GM03348 (cell line): ENCODE measurements around the gene RING1.
A peak's percentile ranks its signal among the peaks of the same experiment; 100 is the strongest.

Source experiments
- DNase-seq: peaks from one replicate; pipeline ENCODE4 v3.0.0; 2012; ENCODE audit warnings: low spot score

Gene RING1

DNA sequence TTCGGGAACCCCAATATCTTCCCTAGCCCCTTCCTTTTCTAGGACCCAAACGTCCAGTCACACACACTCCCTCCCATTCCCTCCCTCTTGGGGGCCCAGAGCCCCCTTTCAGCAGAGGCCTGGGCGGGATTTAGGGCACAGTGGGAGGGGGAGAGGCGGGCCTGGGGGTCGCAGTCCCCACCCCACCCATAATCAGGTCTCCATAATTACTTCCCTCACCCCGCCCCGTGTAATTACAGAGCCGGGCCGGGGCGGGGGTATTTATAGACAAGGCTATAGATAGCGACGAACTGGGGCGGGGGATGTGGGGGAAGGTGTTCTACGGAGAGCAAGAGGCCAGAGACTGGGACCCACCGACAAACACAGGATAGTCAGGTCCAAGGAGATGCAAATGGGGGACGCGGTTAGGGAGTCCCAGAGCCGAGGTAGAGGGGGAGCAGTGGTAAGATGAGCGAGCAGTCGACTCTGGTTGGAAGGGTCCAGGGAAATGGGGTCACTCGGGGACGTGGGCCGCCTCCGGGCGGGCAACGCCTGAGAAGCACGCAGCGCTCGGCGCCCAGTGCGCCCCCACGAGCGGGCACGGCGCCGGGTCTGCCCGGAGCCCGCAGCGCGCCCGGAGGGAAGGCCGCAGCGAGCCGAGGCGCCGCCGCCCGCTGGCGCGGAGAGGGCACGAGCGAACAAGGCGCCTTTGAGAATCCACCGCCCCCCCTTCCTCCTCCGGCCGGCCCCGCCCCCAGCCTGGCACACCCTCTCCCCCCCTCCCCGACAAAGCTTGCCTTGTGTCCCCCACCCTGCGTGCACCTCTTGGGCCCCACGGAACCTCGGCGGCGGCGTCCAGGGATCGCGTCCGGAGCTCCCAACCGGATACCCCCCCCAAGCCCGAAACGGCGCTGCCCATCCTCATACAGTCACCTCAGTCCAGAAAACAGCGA is 15.4 kb upstream of the RING1 start:
- peak; percentile 58 for DNase-seq

DNA sequence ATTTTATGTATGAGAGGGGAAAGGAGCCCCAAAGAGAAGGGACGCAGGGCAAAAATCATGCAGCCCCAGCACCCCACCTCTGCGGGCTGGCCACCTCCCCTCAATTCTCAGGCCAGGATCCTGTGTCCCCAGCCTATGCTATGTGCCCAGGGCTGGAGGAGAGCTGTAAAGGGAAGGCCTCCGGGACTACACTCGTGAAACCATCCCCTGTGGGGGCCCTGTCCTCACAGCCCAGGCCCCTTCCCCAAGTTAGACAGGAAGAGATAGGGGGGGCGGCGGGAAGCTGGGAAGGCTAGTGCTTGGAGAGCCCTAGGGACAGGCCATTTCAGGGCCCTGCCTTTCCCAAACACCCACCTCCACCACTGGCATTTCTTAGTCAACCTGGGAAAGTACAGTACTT is 14.7 kb upstream of the RING1 start:
- DNase-seq = no peak

DNA sequence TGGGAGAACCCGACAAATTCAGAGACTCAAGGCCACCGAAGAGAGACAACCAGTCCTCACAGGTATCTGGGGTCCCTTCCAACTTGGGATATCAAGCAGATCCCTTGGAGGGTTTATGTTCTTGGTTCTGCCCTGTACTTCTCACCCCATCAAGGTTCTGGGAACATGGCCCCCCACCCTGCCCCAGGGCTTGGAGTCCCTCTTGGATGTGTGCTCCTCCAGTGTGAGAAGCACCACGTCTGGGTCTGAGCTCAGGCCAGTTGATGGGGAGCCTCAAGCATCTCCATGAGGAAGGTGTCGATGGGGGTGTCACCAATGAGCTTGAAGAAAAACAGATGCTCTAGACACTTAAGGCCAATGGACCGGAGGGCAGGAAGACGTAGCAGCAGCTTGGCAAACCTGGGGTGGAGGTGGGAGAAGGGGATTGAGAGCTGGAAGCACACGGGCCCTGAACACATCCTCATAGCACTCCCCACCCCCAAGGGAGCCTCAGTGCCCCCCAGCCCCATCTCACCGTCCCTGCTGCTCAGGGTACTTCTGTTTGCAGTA is 13.8 kb upstream of the RING1 start:
- DNase-seq = no peak

DNA sequence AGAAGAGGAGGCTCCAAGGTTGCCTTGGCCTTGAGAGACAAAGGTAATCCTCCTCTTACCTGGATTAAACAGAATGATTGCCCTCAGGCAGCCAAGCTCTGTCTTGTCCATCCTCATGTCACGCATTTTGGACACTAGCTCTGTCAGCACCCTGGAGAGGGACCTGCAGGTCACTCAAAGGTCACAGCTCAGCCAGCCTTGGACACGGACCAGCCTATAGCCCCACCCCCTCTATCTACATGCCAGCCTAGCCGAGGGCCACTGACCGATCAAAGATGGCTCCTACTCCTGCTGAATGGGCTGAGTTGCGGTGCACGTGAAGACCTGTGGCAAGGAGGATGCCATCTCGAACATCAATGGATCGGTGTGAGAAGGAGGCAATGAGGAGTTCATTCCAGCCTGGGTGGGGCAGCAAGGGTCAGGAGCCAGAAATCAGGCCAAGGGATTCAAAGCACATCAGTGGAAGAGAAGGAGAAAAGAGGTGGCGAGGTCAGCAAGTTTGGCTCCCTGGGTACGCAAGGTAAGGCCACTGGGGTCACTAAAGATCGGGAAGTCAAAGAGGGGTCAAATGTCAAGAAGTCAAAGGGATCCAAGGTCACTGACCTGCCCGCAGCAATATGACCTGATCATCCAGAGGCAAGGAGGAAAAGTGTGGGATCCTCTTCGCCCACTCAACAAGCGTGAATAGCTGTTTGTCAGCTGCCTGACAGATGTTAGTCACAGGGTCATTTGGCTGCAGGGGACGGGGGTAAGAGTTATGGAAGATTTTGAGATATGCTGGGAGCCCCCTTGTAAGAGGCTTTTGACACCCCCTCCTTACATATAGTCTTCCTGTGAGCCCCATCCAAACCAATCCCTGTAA is 12.8 kb upstream of the RING1 start:
- no peak for DNase-seq

DNA sequence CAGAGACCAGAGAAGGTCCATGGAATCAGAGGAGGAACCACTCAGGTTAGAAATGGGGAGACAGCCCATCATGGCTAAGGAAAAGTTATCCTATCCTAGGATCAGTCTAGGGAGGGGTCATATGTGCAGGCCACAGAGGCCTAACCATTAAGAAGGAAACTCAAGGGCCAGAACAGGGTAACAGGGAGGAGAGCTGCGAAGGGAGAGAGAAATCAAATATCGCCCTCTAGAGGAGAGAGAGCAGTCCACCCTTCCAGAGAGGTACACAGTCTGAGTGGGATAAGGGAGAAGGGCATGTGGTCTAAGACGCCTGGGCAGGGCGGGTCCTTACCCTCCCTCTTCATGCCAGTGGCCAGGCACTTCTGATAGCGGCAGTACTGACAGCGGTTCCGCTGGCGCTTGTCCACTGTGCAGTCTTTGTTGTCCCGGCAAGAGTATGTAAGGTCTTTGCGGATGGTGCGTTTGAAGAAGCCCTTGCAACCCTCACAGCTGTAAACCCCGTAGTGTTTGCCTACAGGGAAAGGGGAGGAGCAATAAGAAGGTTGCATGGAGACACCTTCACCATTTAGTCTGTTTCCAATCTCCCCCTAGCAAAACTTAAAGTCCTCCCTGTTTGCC is 10.8 kb upstream of the RING1 start:
- peak; percentile 84 for DNase-seq

DNA sequence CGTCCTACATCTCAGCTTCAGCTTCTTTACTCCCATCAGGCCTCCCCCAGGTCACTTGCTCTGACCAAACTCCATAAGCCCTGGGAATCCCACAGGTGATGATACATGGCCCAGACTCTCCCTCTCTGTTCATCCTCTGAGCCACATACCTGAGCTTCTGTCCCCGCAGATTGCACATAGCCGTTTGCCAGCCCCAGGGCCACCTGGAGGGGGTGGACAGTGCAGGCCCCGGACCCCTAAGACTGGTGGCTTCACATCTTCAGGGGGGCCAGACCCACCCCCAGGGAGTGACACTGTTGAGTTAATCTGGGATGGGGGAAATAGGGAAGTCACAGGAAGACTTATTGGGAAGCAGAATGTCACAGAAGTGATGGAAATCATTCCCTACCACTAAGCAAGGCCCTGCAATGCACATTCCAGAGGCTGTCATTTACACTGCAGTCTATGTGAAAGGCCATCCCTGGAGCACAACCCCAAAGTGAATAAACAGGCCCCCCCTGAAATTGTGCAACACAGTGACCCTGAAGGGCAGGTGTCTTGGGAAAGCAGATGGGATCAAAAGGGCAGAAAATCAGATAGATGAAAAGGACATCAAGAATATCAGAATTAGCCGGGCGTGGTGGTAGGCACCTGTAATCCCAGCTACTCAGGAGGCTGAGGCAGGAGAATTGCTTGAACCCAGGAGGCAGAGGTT is 10.0 kb upstream of the RING1 start:
- no peak for DNase-seq

DNA sequence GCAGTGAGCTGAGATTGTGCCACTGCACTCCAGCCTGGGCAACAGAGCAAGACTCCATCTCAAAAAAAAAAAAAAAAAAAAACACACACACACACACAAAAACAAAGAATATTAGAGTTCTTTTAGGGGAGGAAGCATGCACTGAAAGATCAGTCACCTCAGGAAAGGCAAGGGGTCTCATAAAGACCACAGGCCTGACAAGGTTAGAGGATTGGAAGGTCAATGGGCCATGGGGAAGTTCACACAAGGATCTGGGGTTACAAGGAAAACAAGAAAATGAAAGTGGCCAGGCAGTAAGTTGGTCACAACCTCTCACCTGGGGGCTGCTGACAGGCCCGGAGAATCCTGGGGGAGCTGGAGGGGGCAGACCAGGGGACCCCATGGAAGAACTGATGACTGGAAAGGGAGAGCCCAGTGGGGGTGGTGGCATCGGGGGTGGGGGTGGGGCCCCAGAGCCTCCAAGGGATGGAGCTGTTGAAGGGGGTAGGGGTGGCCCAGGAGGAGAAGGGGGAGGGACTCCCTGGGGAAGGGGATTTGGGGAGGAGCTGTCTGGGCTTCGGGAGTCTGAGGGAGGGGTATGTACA is 9.4 kb upstream of the RING1 start:
- DNase-seq = no peak

DNA sequence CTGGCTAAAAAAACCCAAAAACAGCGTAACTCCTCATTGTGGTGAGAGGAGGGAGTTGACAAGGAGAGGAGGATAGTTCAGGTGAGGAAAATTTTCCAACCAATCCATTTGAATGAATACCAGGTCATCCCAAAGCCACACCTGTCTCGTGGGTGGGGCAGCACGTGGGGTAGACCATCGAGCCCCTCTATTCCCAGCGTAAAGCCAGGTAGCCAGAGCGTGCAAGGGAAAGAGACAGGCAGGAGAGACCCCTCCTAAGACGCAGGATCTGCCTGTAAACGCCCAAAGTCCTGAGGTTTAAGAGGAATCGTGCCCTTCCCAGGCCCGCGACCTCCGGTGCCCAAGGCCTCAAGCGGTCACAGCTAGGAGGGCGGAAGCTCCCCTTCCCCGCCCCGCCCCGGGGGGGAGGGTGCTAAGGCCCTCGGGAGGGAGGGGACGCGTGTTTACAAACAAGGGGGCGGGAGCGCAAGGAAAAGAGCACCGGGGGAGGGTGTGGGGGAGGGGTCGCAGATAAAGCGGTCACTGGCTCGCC is 8.5 kb upstream of the RING1 start:
- peak; percentile 88 for DNase-seq

DNA sequence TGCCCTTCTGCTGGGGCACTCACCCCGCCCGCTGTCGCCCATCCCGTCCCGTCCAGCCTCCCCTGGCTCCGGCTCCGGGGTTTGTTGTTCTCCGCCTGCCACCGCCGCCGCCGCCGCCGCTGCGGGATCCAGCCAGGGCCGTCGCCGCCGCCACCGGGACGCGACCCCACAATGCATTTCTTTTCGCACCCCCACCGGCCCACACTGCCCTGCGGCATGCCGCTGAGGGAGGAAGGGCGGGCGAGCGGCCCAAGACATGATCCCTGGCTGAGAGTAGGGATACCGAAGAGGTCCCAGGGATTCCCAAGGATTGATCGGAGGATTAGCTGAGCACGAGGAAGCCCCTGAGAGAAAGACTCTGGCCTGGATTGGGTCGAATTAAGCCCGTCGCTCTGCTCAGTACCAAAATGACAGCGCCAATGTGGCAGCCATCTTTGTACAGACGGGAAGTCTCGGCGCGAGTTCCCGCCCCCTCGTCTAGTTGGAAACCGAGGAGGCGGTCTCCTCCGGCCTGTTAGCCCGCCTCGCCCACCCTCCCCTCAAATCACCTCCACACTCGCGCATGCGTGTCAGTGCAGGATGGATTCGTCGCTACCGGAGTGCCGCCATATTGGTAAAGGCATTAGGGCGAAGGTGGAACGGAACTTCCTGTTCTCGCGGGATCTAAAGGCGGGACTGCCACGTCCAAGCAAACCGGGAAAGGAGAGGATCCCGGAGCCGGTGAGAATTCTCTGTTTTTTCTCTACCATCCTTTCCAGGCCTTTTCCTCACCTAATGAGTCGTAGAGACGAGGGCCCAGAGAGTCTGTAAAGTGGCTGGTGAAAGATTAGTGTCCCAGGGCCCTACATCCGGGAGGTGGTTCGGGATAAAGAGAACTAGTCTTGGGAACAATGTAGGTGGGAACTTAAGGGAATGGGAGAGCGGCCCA is 7.8 kb upstream of the RING1 start, which contains the start of the genes RXRB and SLC39A7:
Gene RXRB (minus strand): TSS at position 447 of the 928 bp plus-strand sequence. CDS start 189 bp downstream, at position 258.
Gene SLC39A7 (plus strand): TSS at position 649 of the 928 bp plus-strand sequence. CDS start 379 bp downstream, outside the sequence.
- peak; percentile 99 for DNase-seq

DNA sequence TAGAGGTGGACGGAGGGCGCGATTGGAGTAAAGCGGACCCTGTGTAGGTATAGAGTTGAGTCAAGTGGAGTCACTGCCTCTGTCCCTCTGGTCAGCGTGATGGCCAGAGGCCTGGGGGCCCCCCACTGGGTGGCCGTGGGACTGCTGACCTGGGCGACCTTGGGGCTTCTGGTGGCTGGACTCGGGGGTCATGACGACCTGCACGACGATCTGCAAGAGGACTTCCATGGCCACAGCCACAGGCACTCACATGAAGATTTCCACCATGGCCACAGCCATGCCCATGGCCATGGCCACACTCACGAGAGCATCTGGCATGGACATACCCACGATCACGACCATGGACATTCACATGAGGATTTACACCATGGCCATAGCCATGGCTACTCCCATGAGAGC is 7.2 kb upstream of the RING1 start:
- DNase-seq = peak; percentile 36

DNA sequence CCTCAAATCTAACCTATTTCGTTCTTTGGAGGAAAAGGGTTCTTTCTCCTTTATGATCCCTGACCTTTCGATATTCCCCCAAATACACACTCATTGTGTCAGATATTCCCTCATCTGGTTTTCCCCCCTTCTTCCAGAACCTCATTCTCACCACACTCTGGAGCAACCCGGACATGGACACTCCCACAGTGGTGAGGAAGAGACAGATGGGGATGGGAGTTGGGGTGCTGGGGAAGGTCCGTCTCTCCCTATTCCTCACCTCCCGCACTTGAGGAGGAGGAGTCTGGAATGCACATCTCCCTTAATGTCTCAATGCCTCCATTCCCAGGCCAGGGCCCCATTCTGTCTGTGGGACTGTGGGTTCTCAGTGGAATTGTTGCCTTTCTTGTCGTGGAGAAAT is 6.4 kb upstream of the RING1 start:
- no peak for DNase-seq

DNA sequence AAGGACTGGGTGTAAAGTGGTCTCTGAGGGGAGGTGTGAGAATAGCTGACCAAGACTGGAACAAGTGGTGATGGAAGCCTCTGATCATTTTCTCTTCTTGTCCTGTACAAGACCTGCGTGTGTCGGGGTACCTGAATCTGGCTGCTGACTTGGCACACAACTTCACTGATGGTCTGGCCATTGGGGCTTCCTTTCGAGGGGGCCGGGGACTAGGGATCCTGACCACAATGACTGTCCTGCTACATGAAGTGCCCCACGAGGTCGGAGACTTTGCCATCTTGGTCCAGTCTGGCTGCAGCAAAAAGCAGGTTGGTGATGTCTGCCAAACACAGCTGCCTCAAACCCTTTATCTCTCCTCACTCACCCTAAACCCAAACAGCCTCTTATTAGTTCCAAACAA is 5.5 kb upstream of the RING1 start:
- no peak for DNase-seq

DNA sequence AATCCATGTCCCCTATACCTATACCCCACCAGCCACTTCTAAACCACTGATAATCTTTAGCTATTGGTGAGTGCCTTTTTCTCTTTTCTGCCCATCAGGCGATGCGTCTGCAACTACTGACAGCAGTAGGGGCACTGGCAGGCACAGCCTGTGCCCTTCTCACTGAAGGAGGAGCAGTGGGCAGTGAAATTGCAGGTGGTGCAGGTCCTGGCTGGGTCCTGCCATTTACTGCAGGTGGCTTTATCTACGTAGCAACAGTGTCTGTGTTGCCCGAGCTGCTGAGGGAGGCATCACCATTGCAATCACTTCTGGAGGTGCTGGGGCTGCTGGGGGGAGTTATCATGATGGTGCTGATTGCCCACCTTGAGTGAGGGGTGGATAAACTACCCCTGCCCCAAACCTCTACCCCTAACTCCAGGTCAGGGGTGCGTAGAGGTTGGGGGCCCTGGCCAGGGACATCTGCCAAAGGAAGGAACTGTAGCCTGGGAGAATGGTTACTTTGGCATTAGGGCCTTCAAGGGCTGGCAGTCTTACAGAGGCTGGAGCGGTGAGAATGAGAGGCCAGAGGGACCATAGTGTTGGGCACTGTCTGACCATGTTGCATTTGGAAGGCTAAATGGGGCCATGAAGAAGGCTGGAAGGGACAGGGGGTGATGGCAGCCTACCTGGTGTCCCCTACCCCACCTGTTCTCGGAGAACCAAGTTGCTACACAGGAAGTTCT is 4.7 kb upstream of the RING1 start:
- DNase-seq = no peak

DNA sequence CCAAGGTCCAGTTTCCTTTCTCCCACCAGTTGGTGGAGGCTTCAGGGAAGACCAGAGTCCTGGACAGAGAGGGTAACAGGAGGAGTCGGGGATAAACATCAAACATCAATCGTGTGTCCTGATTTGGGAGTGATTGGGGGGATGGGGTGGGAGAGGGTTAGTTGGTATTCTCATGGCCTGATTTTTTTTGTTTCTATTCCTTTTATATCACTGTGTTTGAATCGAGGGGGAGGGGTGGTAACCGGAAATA is 4.2 kb upstream of the RING1 start:
- no peak for DNase-seq

DNA sequence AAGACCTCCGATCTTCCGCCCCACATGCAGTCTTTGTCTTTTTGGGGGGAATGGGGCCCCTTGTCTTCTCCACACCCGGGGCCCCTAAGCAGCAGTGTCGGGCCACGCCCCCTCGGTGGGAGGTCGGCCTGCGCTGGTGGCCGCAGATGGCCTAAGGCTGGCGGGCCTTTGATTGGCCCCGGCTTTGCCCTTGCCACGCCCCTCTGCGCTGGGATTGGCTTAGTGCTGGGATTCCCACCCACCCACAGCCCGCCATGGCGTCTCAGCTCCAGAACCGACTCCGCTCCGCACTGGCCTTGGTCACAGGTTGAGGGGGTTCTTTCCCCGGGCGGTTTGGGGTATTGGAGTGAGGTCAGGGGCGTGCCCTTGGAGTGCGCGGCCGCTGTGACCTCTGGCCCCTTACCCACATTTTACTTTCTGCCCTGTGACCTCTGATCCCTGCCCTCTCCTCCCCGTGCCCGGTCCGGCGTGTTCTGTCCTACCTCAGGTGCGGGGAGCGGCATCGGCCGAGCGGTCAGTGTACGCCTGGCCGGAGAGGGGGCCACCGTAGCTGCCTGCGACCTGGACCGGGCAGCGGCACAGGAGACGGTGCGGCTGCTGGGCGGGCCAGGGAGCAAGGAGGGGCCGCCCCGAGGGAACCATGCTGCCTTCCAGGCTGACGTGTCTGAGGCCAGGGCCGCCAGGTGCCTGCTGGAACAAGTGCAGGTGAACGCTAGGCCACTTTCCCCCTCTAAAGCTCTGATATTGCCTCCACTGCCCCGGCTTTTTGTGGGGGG is 3.7 kb upstream of the RING1 start, which contains the start of gene HSD17B8:
Gene HSD17B8 (plus strand): TSS at position 241 of the 776 bp plus-strand sequence. CDS start 14 bp downstream, at position 255.
- DNase-seq = peak; percentile 97

DNA sequence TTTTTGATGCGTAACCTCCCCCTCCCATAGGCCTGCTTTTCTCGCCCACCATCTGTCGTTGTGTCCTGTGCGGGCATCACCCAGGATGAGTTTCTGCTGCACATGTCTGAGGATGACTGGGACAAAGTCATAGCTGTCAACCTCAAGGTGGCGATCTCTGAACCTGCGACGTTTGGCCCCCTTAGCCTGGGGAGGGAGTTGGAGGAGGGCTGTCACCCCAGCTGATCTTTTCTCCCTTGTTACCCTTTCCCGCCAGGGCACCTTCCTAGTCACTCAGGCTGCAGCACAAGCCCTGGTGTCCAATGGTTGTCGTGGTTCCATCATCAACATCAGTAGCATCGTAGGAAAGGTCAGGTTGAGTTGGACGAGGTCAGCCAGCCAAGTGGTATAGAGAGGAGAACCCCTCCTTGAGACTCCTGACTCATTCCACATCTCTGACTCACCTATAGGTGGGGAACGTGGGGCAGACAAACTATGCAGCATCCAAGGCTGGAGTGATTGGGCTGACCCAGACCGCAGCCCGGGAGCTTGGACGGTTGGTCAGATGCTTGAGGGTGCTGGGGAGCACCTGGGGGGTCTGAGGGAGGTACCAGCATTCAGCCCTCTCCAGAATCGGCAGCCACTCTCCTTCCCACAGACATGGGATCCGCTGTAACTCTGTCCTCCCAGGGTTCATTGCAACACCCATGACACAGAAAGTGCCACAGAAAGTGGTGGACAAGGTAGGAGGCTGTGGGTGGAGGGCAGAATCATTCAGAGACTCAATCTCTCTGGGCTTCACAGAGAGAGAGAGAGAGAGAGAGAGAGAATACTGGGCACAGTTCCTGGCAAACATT is 2.9 kb upstream of the RING1 start:
- no peak for DNase-seq
